GM23338 (cell line): ENCODE data around the gene IL18R1.

Experiments used
- EZH2 ChIP-seq: fragments of 200-600 bp; sonication (generic); IDR thresholded peaks from one replicate; pipeline ENCODE4 v1.8.0; 2017; ENCODE audit warnings: antibody characterized with exemption, mild to moderate bottlenecking, low read depth; ENCODE audit not compliant: unreplicated experiment
- TF ChIP-seq, protein P1 (sequence below), 2 experiments: fragments of 200-600 bp in 1 of 2; sonication (generic) in 1 of 2; conservative IDR thresholded peaks; 2 replicates each; pipeline versions ENCODE4 v1.5.1 to v1.6.1; 2016 to 2017; ENCODE audit warnings: antibody characterized with exemption in 2 of 2, low read depth in 2 of 2, mild to moderate bottlenecking in 2 of 2, moderate library complexity in 1 of 2
- TF ChIP-seq, protein P2 (sequence below): IDR thresholded peaks from one replicate; pipeline ENCODE4 v1.6.1; 2018; ENCODE audit warnings: antibody characterized with exemption; ENCODE audit not compliant: unreplicated experiment

DNA sequence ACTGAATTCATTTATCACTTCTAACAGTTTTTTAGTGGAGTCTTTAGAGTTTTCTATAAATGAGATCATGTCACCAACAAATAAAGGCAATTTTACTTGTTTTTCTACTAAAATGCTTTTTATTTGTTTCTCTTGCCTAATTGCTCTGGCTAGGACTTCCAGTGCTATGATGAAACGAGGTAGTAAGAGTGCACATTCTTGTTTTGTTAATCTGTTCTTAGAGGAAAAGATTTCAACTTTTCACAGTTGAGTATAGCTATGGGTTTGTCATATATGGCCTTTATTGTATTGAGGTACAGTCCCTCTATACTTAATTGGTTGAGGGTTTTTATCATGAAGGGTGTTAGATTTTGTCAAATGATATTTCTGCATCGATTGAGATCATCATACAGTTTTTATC lies 73.0 kb downstream of the IL18R1 start:
- TF ChIP-seq, protein P1, sequence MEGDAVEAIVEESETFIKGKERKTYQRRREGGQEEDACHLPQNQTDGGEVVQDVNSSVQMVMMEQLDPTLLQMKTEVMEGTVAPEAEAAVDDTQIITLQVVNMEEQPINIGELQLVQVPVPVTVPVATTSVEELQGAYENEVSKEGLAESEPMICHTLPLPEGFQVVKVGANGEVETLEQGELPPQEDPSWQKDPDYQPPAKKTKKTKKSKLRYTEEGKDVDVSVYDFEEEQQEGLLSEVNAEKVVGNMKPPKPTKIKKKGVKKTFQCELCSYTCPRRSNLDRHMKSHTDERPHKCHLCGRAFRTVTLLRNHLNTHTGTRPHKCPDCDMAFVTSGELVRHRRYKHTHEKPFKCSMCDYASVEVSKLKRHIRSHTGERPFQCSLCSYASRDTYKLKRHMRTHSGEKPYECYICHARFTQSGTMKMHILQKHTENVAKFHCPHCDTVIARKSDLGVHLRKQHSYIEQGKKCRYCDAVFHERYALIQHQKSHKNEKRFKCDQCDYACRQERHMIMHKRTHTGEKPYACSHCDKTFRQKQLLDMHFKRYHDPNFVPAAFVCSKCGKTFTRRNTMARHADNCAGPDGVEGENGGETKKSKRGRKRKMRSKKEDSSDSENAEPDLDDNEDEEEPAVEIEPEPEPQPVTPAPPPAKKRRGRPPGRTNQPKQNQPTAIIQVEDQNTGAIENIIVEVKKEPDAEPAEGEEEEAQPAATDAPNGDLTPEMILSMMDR (conservative IDR thresholded peaks at IDR 0.05; ENCODE audit: low read depth in 2 of 2) = no peak
- TF ChIP-seq EZH2 = no peak
- TF ChIP-seq, protein P2, sequence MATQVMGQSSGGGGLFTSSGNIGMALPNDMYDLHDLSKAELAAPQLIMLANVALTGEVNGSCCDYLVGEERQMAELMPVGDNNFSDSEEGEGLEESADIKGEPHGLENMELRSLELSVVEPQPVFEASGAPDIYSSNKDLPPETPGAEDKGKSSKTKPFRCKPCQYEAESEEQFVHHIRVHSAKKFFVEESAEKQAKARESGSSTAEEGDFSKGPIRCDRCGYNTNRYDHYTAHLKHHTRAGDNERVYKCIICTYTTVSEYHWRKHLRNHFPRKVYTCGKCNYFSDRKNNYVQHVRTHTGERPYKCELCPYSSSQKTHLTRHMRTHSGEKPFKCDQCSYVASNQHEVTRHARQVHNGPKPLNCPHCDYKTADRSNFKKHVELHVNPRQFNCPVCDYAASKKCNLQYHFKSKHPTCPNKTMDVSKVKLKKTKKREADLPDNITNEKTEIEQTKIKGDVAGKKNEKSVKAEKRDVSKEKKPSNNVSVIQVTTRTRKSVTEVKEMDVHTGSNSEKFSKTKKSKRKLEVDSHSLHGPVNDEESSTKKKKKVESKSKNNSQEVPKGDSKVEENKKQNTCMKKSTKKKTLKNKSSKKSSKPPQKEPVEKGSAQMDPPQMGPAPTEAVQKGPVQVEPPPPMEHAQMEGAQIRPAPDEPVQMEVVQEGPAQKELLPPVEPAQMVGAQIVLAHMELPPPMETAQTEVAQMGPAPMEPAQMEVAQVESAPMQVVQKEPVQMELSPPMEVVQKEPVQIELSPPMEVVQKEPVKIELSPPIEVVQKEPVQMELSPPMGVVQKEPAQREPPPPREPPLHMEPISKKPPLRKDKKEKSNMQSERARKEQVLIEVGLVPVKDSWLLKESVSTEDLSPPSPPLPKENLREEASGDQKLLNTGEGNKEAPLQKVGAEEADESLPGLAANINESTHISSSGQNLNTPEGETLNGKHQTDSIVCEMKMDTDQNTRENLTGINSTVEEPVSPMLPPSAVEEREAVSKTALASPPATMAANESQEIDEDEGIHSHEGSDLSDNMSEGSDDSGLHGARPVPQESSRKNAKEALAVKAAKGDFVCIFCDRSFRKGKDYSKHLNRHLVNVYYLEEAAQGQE = no peak
